NCI-H82 (cell line): Measurements from ENCODE around the gene WNT8A.
"Not testable (repeated sequence)": the region's sequence is repeated elsewhere in the genome, so short reads cannot be mapped to it uniquely, and the experiment has no call there.

Experiments used
- DNase-seq: peaks from one replicate; lab custom pipeline; 2025; lab: John Stamatoyannopoulos, UW

Gene WNT8A

GRCh38 chr5:138083702-138084101 is at the start of gene WNT8A:
TSS of gene WNT8A (plus strand) at chr5:138084033. CDS start at chr5:138084128, 95 bp downstream.
- DNase-seq = no peak

- peak; percentile 91 for DNase-seq
Observed at GRCh38 chr5:138035605-138036537, 48.0 kb upstream of the WNT8A start.

GRCh38 chr5:138037271-138037670 is 46.6 kb upstream of the WNT8A start:
- no peak for DNase-seq

- DNase-seq = no peak
Observed at GRCh38 chr5:138037907-138038633, 45.8 kb upstream of the WNT8A start.

GRCh38 chr5:138038826-138039225 is 45.0 kb upstream of the WNT8A start:
- DNase-seq = no peak

- DNase-seq = not testable (repeated sequence)
Observed at GRCh38 chr5:138045283-138045682, 38.5 kb upstream of the WNT8A start.

- no peak for DNase-seq
Observed at GRCh38 chr5:138051441-138052296, 32.2 kb upstream of the WNT8A start.

GRCh38 chr5:138052718-138053117 is 31.1 kb upstream of the WNT8A start:
- DNase-seq = not testable (repeated sequence)

GRCh38 chr5:138053554-138053953 is 30.3 kb upstream of the WNT8A start:
- no peak for DNase-seq

GRCh38 chr5:138054206-138054605 is 29.6 kb upstream of the WNT8A start:
- no peak for DNase-seq

- DNase-seq = no peak
Observed at GRCh38 chr5:138054847-138055558, 28.8 kb upstream of the WNT8A start.

- DNase-seq = no peak
Observed at GRCh38 chr5:138064526-138064925, 19.3 kb upstream of the WNT8A start.

GRCh38 chr5:138065102-138065501 is 18.7 kb upstream of the WNT8A start:
- DNase-seq = peak; percentile 37

- no peak for DNase-seq
Observed at GRCh38 chr5:138067945-138068344, 15.9 kb upstream of the WNT8A start.

GRCh38 chr5:138068742-138069600 is 14.9 kb upstream of the WNT8A start:
- DNase-seq = peak; percentile 79

- DNase-seq = not testable (repeated sequence)
Observed at GRCh38 chr5:138070026-138070425, 13.8 kb upstream of the WNT8A start.

GRCh38 chr5:138077064-138077696 is 6.7 kb upstream of the WNT8A start:
- peak; percentile 80 for DNase-seq

- no peak for DNase-seq
Observed at GRCh38 chr5:138078006-138078643, 5.7 kb upstream of the WNT8A start.

- DNase-seq = peak; percentile 14
Observed at GRCh38 chr5:138082033-138082432, 1.8 kb upstream of the WNT8A start.
